ENCODE data around the gene WDR6.
A peak's percentile ranks its signal among the peaks of the same experiment; 100 is the strongest.

Gene WDR6

DNA sequence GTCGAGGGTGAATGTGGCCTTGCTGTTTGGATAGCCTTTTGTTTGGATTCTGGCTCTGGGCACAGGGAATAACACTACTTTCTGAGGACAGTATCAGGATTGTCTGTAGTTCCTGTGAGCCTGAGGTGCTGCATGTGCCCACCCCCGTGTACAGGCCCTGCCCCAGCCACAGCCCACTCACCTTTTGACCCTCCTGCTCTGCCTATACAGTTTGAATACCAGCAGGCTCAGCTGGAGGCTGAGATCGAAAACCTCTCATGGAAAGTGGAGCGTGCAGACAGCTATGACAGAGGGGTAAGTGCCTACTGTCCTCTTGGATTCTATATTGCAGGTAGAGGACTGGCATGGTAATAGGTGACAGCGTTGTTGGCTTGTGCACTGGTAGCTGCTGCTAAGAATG lies 24.5 kb upstream of the WDR6 start:
- TF ChIP-seq, protein P1, sequence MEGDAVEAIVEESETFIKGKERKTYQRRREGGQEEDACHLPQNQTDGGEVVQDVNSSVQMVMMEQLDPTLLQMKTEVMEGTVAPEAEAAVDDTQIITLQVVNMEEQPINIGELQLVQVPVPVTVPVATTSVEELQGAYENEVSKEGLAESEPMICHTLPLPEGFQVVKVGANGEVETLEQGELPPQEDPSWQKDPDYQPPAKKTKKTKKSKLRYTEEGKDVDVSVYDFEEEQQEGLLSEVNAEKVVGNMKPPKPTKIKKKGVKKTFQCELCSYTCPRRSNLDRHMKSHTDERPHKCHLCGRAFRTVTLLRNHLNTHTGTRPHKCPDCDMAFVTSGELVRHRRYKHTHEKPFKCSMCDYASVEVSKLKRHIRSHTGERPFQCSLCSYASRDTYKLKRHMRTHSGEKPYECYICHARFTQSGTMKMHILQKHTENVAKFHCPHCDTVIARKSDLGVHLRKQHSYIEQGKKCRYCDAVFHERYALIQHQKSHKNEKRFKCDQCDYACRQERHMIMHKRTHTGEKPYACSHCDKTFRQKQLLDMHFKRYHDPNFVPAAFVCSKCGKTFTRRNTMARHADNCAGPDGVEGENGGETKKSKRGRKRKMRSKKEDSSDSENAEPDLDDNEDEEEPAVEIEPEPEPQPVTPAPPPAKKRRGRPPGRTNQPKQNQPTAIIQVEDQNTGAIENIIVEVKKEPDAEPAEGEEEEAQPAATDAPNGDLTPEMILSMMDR (conservative IDR thresholded peaks at IDR 0.05; ENCODE audit: control insufficient read depth, insufficient read depth, low read depth, low read length): no peak
- no peak overlapping the region for H3K4me3 ChIP-seq (ENCODE audit: control insufficient read depth, low read depth, low read length)

GRCh38 chr3:48983096-48983495 lies 24.1 kb upstream of the WDR6 start:
- no peak for DNase-seq (ENCODE audit: low read depth)
- H3K4me3 ChIP-seq (ENCODE audit: control insufficient read depth, low read depth, low read length): no peak overlapping the region
- TF ChIP-seq, protein P1 (conservative IDR thresholded peaks at IDR 0.05; ENCODE audit: control insufficient read depth, insufficient read depth, low read depth, low read length): no peak

More for the DNA sequence above, 24.5 kb upstream of the WDR6 start:
- no peak for DNase-seq (ENCODE audit: low read depth)

DNA sequence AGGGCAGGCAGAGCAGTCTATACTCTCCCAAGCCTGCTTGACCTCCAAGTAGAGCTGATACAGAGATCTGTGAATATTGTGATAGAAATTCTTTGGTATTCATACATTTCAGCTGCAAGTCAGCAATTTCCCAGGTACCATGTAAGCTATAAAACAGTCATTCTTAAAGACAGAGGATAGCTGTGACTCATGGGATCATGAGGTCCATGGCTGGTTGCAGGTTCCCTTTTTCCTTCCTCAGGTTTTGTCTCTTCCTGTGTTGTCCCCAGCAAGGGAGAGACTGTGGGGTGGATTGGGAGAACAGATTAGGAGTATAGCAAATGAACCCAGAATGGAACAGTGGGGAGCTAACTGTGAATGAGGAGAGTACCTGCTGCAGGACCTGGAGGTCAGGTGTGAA lies 22.5 kb upstream of the WDR6 start:
- no peak overlapping the region for H3K4me3 ChIP-seq (ENCODE audit: control insufficient read depth, low read depth, low read length)
- TF ChIP-seq, protein P1 (conservative IDR thresholded peaks at IDR 0.05; ENCODE audit: control insufficient read depth, insufficient read depth, low read depth, low read length): no peak
- DNase-seq (ENCODE audit: low read depth): no peak

DNA sequence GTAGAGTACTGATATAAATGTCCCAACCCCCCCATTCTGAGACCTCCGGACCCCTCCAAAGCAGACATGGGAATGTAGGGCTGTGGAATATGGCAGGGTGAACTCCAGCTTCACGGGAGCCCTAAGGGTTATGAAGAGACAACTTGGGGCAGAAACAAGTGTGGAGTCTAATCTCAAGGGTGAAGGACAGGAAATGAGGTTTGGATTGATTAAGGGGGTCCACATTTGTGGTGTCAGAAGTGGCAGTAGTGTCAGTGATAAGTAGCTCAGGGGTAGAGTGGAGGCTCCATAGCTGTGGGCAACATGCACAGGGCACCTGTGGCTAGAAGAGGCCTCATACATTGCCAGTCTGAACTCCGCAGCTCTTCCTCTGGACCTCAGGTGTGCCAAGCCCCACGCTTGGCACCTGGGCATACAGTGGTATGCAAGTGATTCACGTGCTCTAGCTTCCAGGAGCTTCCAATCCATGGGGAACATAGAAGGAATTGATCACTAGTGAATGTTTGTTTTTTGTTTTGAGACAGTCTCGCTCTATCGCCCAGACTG lies 21.3 kb upstream of the WDR6 start:
- no peak for DNase-seq (ENCODE audit: low read depth)
- H3K4me3 ChIP-seq (ENCODE audit: control insufficient read depth, low read depth, low read length): no peak overlapping the region
- TF ChIP-seq, protein P1 (conservative IDR thresholded peaks at IDR 0.05; ENCODE audit: control insufficient read depth, insufficient read depth, low read depth, low read length): no peak

GRCh38 chr3:48989126-48989795 lies 17.9 kb upstream of the WDR6 start:
- DNase-seq (ENCODE audit: low read depth): no peak
- TF ChIP-seq, protein P1 (conservative IDR thresholded peaks at IDR 0.05; ENCODE audit: control insufficient read depth, insufficient read depth, low read depth, low read length): no peak
- H3K4me3 ChIP-seq (ENCODE audit: control insufficient read depth, low read depth, low read length): peak overlapping the region; percentile 67

- peak; percentile 89 for DNase-seq (ENCODE audit: low read depth)
- H3K4me3 ChIP-seq (ENCODE audit: control insufficient read depth, low read depth, low read length): peak within 1 kb of the TSS; percentile 69
- TF ChIP-seq, protein P1 (conservative IDR thresholded peaks at IDR 0.05; ENCODE audit: control insufficient read depth, insufficient read depth, low read depth, low read length): peak; percentile 47
Observed at GRCh38 chr3:48989796-48990635, 17.2 kb upstream of the WDR6 start, which contains the start of gene P4HTM. Gene P4HTM, plus strand, starts transcription at chr3:48990241. Its CDS starts 16 bp downstream, at chr3:48990257.

All from fibroblast of mammary gland (primary cell).